ENCODE data around the gene ABCC8. TPM values are rescaled to one million over a fixed set of nuclear protein-coding genes. Genes with fewer than 3 reads are reported as not detected.

Gene ABCC8
- total and polyA plus RNA-seq, 2 donors (not counting 1 experiment from before 2014, with no cell fraction given) = 0.03 to 0.17 TPM

DNA sequence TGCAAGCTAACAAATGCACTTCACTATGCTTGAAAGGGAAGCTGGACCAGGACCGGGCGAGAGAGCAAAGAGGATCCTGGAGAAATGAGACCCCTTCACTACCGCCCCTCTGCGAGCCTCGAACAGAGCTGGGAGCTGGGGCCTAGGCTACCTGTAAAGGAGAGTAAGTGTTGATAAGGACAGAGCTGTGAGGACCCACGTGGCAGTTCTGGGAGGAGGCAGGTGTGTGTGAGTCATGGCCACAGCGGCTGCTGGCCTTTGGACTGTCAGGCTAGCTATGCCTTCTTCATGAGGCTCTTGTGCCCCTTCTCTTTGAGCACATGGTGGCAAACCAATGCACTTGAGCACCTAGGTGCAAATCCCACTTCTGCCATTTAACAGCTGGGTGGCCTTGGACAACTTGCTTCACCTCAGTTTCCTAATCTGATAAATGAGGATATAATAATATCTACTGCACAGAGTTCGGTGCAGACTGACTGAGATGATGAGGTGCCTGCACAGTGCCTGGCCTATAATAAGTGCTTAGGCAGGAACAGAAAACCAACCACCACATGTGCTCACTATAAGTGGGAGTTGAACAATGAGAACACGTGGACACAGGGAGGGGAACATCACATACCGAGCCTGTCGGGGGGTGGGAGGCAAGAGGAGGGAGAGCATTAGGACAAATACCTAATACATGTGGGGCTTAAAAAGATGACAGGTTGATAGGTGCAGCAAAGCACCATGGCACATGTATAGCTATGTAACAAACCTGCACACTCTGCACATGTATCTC lies 52.9 kb downstream of the ABCC8 start:
- WGBS (ENCODE audit: insufficient coverage) = 93% methylated on average over 7 of the region's 11 CpGs
- CTCF ChIA-PET = no interaction called here
- no peak overlapping the region for H3K4me2 ChIP-seq (replicated peaks; ENCODE audit: low read depth, low read length, poor library complexity, severe bottlenecking)
- no peak overlapping the region for H3K9ac ChIP-seq (ENCODE audit: low read length)
- H3K4me3 Mint-ChIP-seq = no peak overlapping the region
- no peaks in the 10 kb centered on the region for H3K4me1 ChIP-seq (ENCODE audit: control insufficient read depth in 2 of 2, insufficient read depth in 2 of 2, low read length in 2 of 2)
- H3K79me2 ChIP-seq (ENCODE audit: control insufficient read depth, insufficient read depth, low read length) = no peaks in the 10 kb centered on the region
- no peak overlapping the region for H3K4me3 ChIP-seq (ENCODE audit: control extremely low read depth in 1 of 5, extremely low read depth in 1 of 5, insufficient read depth in 1 of 5, low read depth in 2 of 5, low read length in 4 of 5)
- DNase-seq = no peak
- no peaks in the 10 kb centered on the region for H3K9me3 ChIP-seq (ENCODE audit: control extremely low read depth in 1 of 3, control insufficient read depth in 2 of 3, insufficient read depth in 1 of 3, low read length in 2 of 3)
- POLR2A ChIA-PET = no interaction called here
- H3K27ac Mint-ChIP-seq = no peak overlapping the region
- H3K27ac ChIP-seq (ENCODE audit: low read length in 2 of 2) = no peak overlapping the region
- TF ChIP-seq EZH2 (IDR thresholded peaks at IDR 0.05; ENCODE audit: borderline replicate concordance, insufficient read depth, low read depth, low read length, poor library complexity, severe bottlenecking) = no peak
- TF ChIP-seq, protein P1, sequence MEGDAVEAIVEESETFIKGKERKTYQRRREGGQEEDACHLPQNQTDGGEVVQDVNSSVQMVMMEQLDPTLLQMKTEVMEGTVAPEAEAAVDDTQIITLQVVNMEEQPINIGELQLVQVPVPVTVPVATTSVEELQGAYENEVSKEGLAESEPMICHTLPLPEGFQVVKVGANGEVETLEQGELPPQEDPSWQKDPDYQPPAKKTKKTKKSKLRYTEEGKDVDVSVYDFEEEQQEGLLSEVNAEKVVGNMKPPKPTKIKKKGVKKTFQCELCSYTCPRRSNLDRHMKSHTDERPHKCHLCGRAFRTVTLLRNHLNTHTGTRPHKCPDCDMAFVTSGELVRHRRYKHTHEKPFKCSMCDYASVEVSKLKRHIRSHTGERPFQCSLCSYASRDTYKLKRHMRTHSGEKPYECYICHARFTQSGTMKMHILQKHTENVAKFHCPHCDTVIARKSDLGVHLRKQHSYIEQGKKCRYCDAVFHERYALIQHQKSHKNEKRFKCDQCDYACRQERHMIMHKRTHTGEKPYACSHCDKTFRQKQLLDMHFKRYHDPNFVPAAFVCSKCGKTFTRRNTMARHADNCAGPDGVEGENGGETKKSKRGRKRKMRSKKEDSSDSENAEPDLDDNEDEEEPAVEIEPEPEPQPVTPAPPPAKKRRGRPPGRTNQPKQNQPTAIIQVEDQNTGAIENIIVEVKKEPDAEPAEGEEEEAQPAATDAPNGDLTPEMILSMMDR (IDR thresholded peaks at IDR 0.05) = no peak
- no peak overlapping the region for H2AFZ ChIP-seq (ENCODE audit: insufficient read depth, low read depth, low read length, poor library complexity, severe bottlenecking)
- H3K4me1 Mint-ChIP-seq = no peaks in the 10 kb centered on the region
- intact Hi-C loops (cut with micrococcal nuclease) = no loop called here
- no peaks in the 10 kb centered on the region for H3K36me3 ChIP-seq (replicated peaks in 1 of 2; ENCODE audit: control extremely low read depth in 1 of 2, control insufficient read depth in 1 of 2, extremely low read depth in 1 of 2, insufficient read depth in 2 of 2, low read length in 1 of 2)
- H3K9me3 Mint-ChIP-seq (ENCODE audit: insufficient read depth) = no peaks in the 10 kb centered on the region
- ATAC-seq (ENCODE audit: low read depth) = no peak
- H3K27me3 Mint-ChIP-seq = peaks cover 35% of the 10 kb centered on the region
- H3K27me3 ChIP-seq (replicated peaks in 1 of 4; ENCODE audit: control extremely low read depth in 1 of 4, control insufficient read depth in 3 of 4, insufficient read depth in 4 of 4, low read length in 3 of 4) = peaks cover 0 to 19% (median 2%) of the 10 kb centered on the region in 4 experiments
- no peaks in the 10 kb centered on the region for H4K20me1 ChIP-seq (ENCODE audit: control insufficient read depth, insufficient read depth, low read length, poor library complexity, severe bottlenecking)

DNA sequence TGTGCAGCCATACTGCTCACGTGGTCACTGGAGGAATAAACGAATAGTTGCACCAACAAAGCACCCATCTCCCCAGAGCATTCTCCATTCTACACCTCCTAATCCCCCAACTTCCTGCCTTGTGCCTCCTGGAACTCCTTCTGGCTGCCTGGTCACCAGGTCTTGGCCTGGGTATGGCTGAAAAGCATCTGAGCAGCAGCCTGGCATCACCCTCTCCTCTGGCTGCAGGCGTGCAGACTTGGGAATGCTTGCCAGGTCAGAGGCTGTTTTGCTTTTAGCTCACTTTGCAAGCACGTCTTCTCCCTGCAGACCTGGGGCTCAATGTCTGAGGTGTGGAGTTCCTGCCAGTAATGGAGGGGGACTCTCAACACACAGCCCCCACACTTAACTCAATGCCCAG lies 54.9 kb downstream of the ABCC8 start:
- DNase-seq = no peak
- intact Hi-C loops (cut with micrococcal nuclease) = no loop called here
- no peaks in the 10 kb centered on the region for H3K4me1 ChIP-seq (ENCODE audit: control insufficient read depth in 2 of 2, insufficient read depth in 2 of 2, low read length in 2 of 2)
- ATAC-seq (ENCODE audit: low read depth) = no peak
- no peak overlapping the region for H3K4me2 ChIP-seq (replicated peaks; ENCODE audit: low read depth, low read length, poor library complexity, severe bottlenecking)
- no peaks in the 10 kb centered on the region for H3K36me3 ChIP-seq (replicated peaks in 1 of 2; ENCODE audit: control extremely low read depth in 1 of 2, control insufficient read depth in 1 of 2, extremely low read depth in 1 of 2, insufficient read depth in 2 of 2, low read length in 1 of 2)
- H3K27ac ChIP-seq (ENCODE audit: low read length in 2 of 2) = no peak overlapping the region
- H3K9me3 ChIP-seq (ENCODE audit: control extremely low read depth in 1 of 3, control insufficient read depth in 2 of 3, insufficient read depth in 1 of 3, low read length in 2 of 3) = no peaks in the 10 kb centered on the region
- TF ChIP-seq, protein P1 (IDR thresholded peaks at IDR 0.05) = no peak
- TF ChIP-seq EZH2 (IDR thresholded peaks at IDR 0.05; ENCODE audit: borderline replicate concordance, insufficient read depth, low read depth, low read length, poor library complexity, severe bottlenecking) = no peak
- H2AFZ ChIP-seq (ENCODE audit: insufficient read depth, low read depth, low read length, poor library complexity, severe bottlenecking) = no peak overlapping the region
- Mint-ChIP-seq H3K4me3 (no peak overlapping the region), H3K27me3 (peaks cover 48% of the 10 kb centered on the region), H3K27ac (no peak overlapping the region), H3K9me3 (ENCODE audit: insufficient read depth) (no peaks in the 10 kb centered on the region), H3K4me1 (no peaks in the 10 kb centered on the region)
- H4K20me1 ChIP-seq (ENCODE audit: control insufficient read depth, insufficient read depth, low read length, poor library complexity, severe bottlenecking) = no peaks in the 10 kb centered on the region
- H3K9ac ChIP-seq (ENCODE audit: low read length) = no peak overlapping the region
- POLR2A ChIA-PET = no interaction called here
- peaks cover 0 to 17% (median 2%) of the 10 kb centered on the region in 4 experiments for H3K27me3 ChIP-seq (replicated peaks in 1 of 4; ENCODE audit: control extremely low read depth in 1 of 4, control insufficient read depth in 3 of 4, insufficient read depth in 4 of 4, low read length in 3 of 4)
- CTCF ChIA-PET = no interaction called here
- no peaks in the 10 kb centered on the region for H3K79me2 ChIP-seq (ENCODE audit: control insufficient read depth, insufficient read depth, low read length)
- 84% methylated on average over 3 of the region's 4 CpGs for WGBS (ENCODE audit: insufficient coverage)
- no peak overlapping the region for H3K4me3 ChIP-seq (ENCODE audit: control extremely low read depth in 1 of 5, extremely low read depth in 1 of 5, insufficient read depth in 1 of 5, low read depth in 2 of 5, low read length in 4 of 5)

Measured in B cell (primary cell).